ENCODE data around the gene URI1. TPM values are rescaled to one million over a fixed set of nuclear protein-coding genes. Genes with fewer than 3 reads are reported as not detected.

URI1 gene
- total RNA-seq, 4 donors from 2014 or later: 59.1 to 125 (median 67.6) TPM

GRCh38 chr19:29988351-29988750, 46.3 kb downstream of the URI1 start:
- intact Hi-C loops (cut with DNase I; ENCODE audit: low total_unique reads): no loop called here
- Histone ChIP-seq H3K4me3 (no peak overlapping the region), H3K27me3 (no peaks in the 10 kb centered on the region), H3K4me1 (no peaks in the 10 kb centered on the region), H3K27ac (no peak overlapping the region), H3K9me3 (peaks cover 0 to 6% of the 10 kb centered on the region in 2 donors), H3K36me3 (no peaks in the 10 kb centered on the region)
- DNase-seq: no peak
- TF ChIP-seq, protein P1, sequence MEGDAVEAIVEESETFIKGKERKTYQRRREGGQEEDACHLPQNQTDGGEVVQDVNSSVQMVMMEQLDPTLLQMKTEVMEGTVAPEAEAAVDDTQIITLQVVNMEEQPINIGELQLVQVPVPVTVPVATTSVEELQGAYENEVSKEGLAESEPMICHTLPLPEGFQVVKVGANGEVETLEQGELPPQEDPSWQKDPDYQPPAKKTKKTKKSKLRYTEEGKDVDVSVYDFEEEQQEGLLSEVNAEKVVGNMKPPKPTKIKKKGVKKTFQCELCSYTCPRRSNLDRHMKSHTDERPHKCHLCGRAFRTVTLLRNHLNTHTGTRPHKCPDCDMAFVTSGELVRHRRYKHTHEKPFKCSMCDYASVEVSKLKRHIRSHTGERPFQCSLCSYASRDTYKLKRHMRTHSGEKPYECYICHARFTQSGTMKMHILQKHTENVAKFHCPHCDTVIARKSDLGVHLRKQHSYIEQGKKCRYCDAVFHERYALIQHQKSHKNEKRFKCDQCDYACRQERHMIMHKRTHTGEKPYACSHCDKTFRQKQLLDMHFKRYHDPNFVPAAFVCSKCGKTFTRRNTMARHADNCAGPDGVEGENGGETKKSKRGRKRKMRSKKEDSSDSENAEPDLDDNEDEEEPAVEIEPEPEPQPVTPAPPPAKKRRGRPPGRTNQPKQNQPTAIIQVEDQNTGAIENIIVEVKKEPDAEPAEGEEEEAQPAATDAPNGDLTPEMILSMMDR (IDR thresholded peaks at IDR 0.05): no peak
- TF ChIP-seq POLR2A (IDR thresholded peaks at IDR 0.05): no peak

DNA sequence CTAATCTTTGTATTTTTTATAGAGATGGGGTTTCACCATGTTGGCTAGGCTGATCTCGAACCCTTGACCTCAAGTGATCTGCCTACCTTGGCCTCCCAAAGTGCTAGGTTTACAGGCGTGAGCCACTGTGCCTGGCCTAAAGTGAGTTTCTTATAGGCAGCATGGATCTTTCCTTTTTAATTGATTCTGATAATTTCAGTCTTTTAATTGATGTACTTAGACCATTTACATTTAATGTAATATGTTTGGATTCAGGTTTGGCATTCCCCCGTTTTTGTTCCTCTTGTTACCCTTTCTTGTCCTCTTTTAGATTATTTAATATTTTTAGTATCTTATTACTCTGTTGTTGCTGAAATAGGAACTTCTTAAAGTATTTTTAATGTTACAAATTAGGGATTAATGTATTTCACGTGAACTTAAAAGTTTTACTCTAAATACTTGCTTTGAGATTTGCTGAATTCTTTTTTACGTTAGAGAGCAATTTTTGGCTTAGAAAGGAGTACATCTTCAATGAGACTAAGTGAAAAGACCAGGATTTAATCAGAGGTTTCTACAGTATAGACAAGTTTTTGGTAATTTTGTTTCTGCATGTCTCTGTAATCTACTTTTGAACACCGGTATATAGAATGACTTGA, 50.3 kb downstream of the URI1 start:
- no peak for DNase-seq
- peaks cover 0 to 11% of the 10 kb centered on the region in 2 donors for H3K9me3 ChIP-seq
- no peak overlapping the region for H3K4me3 ChIP-seq
- H3K4me1 ChIP-seq: no peaks in the 10 kb centered on the region
- intact Hi-C loops (cut with DNase I; ENCODE audit: low total_unique reads): no loop called here
- no peaks in the 10 kb centered on the region for H3K36me3 ChIP-seq
- TF ChIP-seq, protein P1 (IDR thresholded peaks at IDR 0.05): no peak
- no peak for TF ChIP-seq POLR2A (IDR thresholded peaks at IDR 0.05)
- H3K27me3 ChIP-seq: no peaks in the 10 kb centered on the region
- H3K27ac ChIP-seq: no peak overlapping the region

DNA sequence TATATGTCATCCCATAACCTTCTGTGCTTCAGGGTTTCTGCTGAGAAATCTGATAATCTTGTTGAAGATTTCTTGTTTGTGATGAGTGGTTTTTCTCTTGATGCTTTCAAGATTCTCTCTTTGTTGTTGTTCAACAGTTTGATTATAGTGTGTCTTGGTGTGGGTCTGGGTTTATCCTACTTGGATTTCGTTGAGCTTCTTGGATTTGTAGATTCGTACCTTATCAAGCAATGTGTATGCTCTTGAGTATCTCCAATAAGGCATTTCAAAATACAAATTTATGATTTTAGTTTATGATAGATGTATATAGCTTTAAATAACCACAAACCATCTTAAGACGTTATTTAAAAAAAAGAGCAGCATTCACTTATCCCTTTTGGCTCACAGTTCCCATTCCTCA, 57.5 kb downstream of the URI1 start:
- no peak for DNase-seq
- intact Hi-C loops (cut with DNase I; ENCODE audit: low total_unique reads): no loop called here

GRCh38 chr19:30000862-30001261, 58.8 kb downstream of the URI1 start:
- intact Hi-C loops (cut with DNase I; ENCODE audit: low total_unique reads): no loop called here
- Histone ChIP-seq H3K36me3 (no peaks in the 10 kb centered on the region), H3K27ac (no peak overlapping the region), H3K4me1 (no peaks in the 10 kb centered on the region), H3K27me3 (no peaks in the 10 kb centered on the region), H3K4me3 (no peak overlapping the region), H3K9me3 (peaks cover 0 to 5% of the 10 kb centered on the region in 2 donors)
- no peak for DNase-seq
- TF ChIP-seq, protein P1 (IDR thresholded peaks at IDR 0.05): no peak
- TF ChIP-seq POLR2A (IDR thresholded peaks at IDR 0.05): no peak

More for the DNA sequence above, 57.5 kb downstream of the URI1 start:
- TF ChIP-seq, protein P1 (IDR thresholded peaks at IDR 0.05): no peak
- TF ChIP-seq POLR2A (IDR thresholded peaks at IDR 0.05): no peak
- peaks cover 0 to 5% of the 10 kb centered on the region in 2 donors for H3K9me3 ChIP-seq
- H3K4me1 ChIP-seq: no peaks in the 10 kb centered on the region
- no peak overlapping the region for H3K27ac ChIP-seq
- no peak overlapping the region for H3K4me3 ChIP-seq
- no peaks in the 10 kb centered on the region for H3K36me3 ChIP-seq
- H3K27me3 ChIP-seq: no peaks in the 10 kb centered on the region

- DNase-seq: no peak
- Histone ChIP-seq H3K9me3 (peaks cover 0 to 2% of the 10 kb centered on the region in 2 donors), H3K27ac (no peak overlapping the region), H3K36me3 (no peaks in the 10 kb centered on the region), H3K4me1 (no peaks in the 10 kb centered on the region), H3K4me3 (no peak overlapping the region), H3K27me3 (no peaks in the 10 kb centered on the region)
- no peak for TF ChIP-seq POLR2A (IDR thresholded peaks at IDR 0.05)
- TF ChIP-seq, protein P1 (IDR thresholded peaks at IDR 0.05): no peak
- intact Hi-C loops (cut with DNase I; ENCODE audit: low total_unique reads): no loop called here
These were observed 59.3 kb downstream of the URI1 start for GRCh38 chr19:30001301-30001700.
